Body of pancreas (tissue), 4 donors: ENCODE measurements around the gene ARHGDIG. TPM values are rescaled to one million over a fixed set of nuclear protein-coding genes. Genes with fewer than 3 reads are reported as not detected.
"Not testable (repeated sequence)": the region's sequence is repeated elsewhere in the genome, so short reads cannot be mapped to it uniquely, and the experiment has no call there.

ENCODE experiments used
- ATAC-seq: fragments of 150-250 bp; one replicate; pipeline ENCODE4 v1.9.1; 2016
- DNase-seq, 4 donors: peaks; one replicate each; pipeline ENCODE4 v3.0.0-alpha.2; 2019
- H3K27ac ChIP-seq, 4 donors: fragments of 200-600 bp; sonication (generic); 1 replicate in 3 of 4; 2 replicates in 1 of 4; pipeline versions ENCODE4 v1.5.1 to v1.6.1; 2016 to 2019; ENCODE audit warnings: mild to moderate bottlenecking in 1 of 4, mixed read lengths in 1 of 4, moderate library complexity in 1 of 4
- H3K27me3 ChIP-seq, 2 donors: fragments of 200-600 bp; sonication (generic); one replicate each; pipeline ENCODE4 v1.6.0; 2016; ENCODE audit warnings: mild to moderate bottlenecking in 1 of 2
- H3K36me3 ChIP-seq, 2 donors: fragments of 200-600 bp; sonication (generic); replicated peaks in 1 of 2; 2 replicates each; pipeline ENCODE4 v1.5.1; 2016; ENCODE audit warnings: low read depth in 2 of 2; ENCODE audit not compliant: insufficient read depth in 1 of 2
- H3K4me1 ChIP-seq: fragments of 200-600 bp; sonication (generic); one replicate; pipeline ENCODE4 v1.6.0; 2016
- H3K4me3 ChIP-seq, 2 donors: fragments of 200-600 bp; sonication (generic); 1 replicate in 1 of 2; 2 replicates in 1 of 2; pipeline ENCODE4 v1.5.1; 2016 to 2019
- H3K9me3 ChIP-seq, 3 donors: fragments of 200-600 bp; sonication (generic); 1 replicate in 2 of 3; 2 replicates in 1 of 3; pipeline ENCODE4 v1.5.1; 2016
- CTCF ChIP-seq, 7 experiments: fragments of 450-650 bp in 4 of 7; fragments of 200-600 bp in 3 of 7; sonication (generic) in 3 of 7; IDR thresholded peaks; one replicate each; pipeline ENCODE4 v1.5.1; 2016 to 2019; ENCODE audit warnings: antibody characterized with exemption in 7 of 7
- POLR2A ChIP-seq, 3 donors: fragments of 450-650 bp; IDR thresholded peaks; one replicate each; pipeline ENCODE4 v1.6.1; 2016; ENCODE audit warnings: antibody characterized with exemption in 3 of 3, mild to moderate bottlenecking in 2 of 3
- whole genome bisulfite sequencing, 2 donors: methylation state at CpG; one replicate each; pipeline ENCODE4 v1.1.5; 2017; 5-methylcytosine and 5-hydroxymethylcytosine counted together
- intact Hi-C: fragments of 100-400 bp; cut with DNase I; formaldehyde crosslinking; loops from one replicate; pipeline ENCODE4 v1.15.1; 2023
- total RNA-seq, 2 donors: library from RNA; depleted of rRNA; stranded (reverse); fragments of >200 nt; gene quantifications; one replicate each; pipeline ENCODE4 v1.1.0, GENCODE V29; 2016

The ARHGDIG gene
- total RNA-seq, 2 donors from 2014 or later: 102 to 140 TPM

- no peak overlapping the region for H3K27ac ChIP-seq
- intact Hi-C loops: no loop called here
- H3K36me3 ChIP-seq: peaks cover 6% of the 10 kb centered on the region in 2 donors
- no peaks in the 10 kb centered on the region for H3K9me3 ChIP-seq
- WGBS, 2 donors: 90 to 95% methylated on average over 9 to 14 of the region's 14 CpGs
- H3K27me3 ChIP-seq: no peaks in the 10 kb centered on the region
- H3K4me1 ChIP-seq: peaks cover 30% of the 10 kb centered on the region
- no peak for ATAC-seq
- TF ChIP-seq CTCF (IDR thresholded peaks at IDR 0.05) (no peak), POLR2A (IDR thresholded peaks at IDR 0.05) (no peak)
- H3K4me3 ChIP-seq: no peak overlapping the region
- no peak for DNase-seq
Observed at GRCh38 chr16:265002-265529, 15.3 kb upstream of the ARHGDIG start.

GRCh38 chr16:265711-266110, 14.7 kb upstream of the ARHGDIG start:
- intact Hi-C loops: no loop called here
- H3K36me3 ChIP-seq: peaks cover 4 to 6% of the 10 kb centered on the region in 2 donors
- WGBS, 2 donors: 76% methylated on average over 12 of the region's 12 CpGs; no CpG with 5 or more reads in 1 of the 2 donors
- no peak for ATAC-seq
- no peak overlapping the region for H3K27ac ChIP-seq
- no peak overlapping the region for H3K4me3 ChIP-seq
- no peaks in the 10 kb centered on the region for H3K9me3 ChIP-seq
- H3K27me3 ChIP-seq: no peaks in the 10 kb centered on the region
- H3K4me1 ChIP-seq: peaks cover 37% of the 10 kb centered on the region
- peak in 1 of 4 donors; percentile 35 for DNase-seq
- no peak for TF ChIP-seq POLR2A (IDR thresholded peaks at IDR 0.05)
- no peak for TF ChIP-seq CTCF (IDR thresholded peaks at IDR 0.05)

GRCh38 chr16:266258-267164, 13.9 kb upstream of the ARHGDIG start:
- Histone ChIP-seq H3K4me1 (peaks cover 33% of the 10 kb centered on the region), H3K36me3 (peaks cover 4 to 6% of the 10 kb centered on the region in 2 donors), H3K27me3 (no peaks in the 10 kb centered on the region), H3K27ac (no peak overlapping the region), H3K4me3 (no peak overlapping the region), H3K9me3 (no peaks in the 10 kb centered on the region)
- WGBS, 2 donors: 73 to 78% methylated on average over 15 to 25 of the region's 25 CpGs
- TF ChIP-seq POLR2A (IDR thresholded peaks at IDR 0.05): no peak
- TF ChIP-seq CTCF (IDR thresholded peaks at IDR 0.05): no peak
- intact Hi-C loops: no loop called here
- ATAC-seq (no peak), DNase-seq (peak in 1 of 4 donors; percentile 23)

- WGBS, 2 donors: 81 to 85% methylated on average over 17 of the region's 17 CpGs
Observed at GRCh38 chr16:267562-267961, 12.8 kb upstream of the ARHGDIG start.

More at GRCh38 chr16:267562-267961, 12.8 kb upstream of the ARHGDIG start:
- DNase-seq, H3K9me3 ChIP-seq, H3K27ac ChIP-seq, ATAC-seq, intact Hi-C loops, H3K27me3 ChIP-seq, H3K36me3 ChIP-seq, H3K4me3 ChIP-seq: not testable (repeated sequence)
- H3K4me1 ChIP-seq: peaks cover 31% of the 10 kb centered on the region
